GM12878 (cell line): ENCODE data around the gene WNK1. TPM values are rescaled to one million over a fixed set of nuclear protein-coding genes. Genes with fewer than 3 reads are reported as not detected.

Experiments used
- ATAC-seq: fragments of 200-7000 bp; cut with Tn5 transposase; 3 replicates; pipeline ENCODE4 v1.9.1; 2020; ENCODE audit warnings: mild to moderate bottlenecking, moderate library complexity
- BruUV-seq: library from RNA; stranded (reverse); fragments of 400-500 nt; replicated peaks from 2 replicates; lab custom pipeline; 2021; lab: Mats Ljungman, UMichigan
- CTCF ChIA-PET: fragments of 300-600 bp; sonication (Branson Sonifier 250); formaldehyde crosslinking; extraction: SDS; loops from one replicate; lab custom pipeline; 2021; ENCODE audit warnings: inconsistent platforms; lab: Yijun Ruan, JAX
- POLR2A ChIA-PET: fragments of 350-600 bp; formaldehyde crosslinking; extraction: SDS; loops from one replicate; lab custom pipeline; 2021; ENCODE audit warnings: inconsistent platforms; lab: Charles Lee
- RAD21 ChIA-PET: fragments of 300-600 bp; sonication (Branson Sonifier 250); formaldehyde crosslinking; loops from one replicate; lab custom pipeline; 2023; ENCODE audit warnings: antibody characterized with exemption; ENCODE audit not compliant: unreplicated experiment; lab: Charles Lee
- SMC1A ChIA-PET: fragments of 300-600 bp; sonication (Branson Sonifier 250); formaldehyde crosslinking; loops from one replicate; lab custom pipeline; 2023; ENCODE audit not compliant: unreplicated experiment, uncharacterized antibody; lab: Charles Lee
- DNase-seq: peaks from one replicate; pipeline ENCODE4 v3.0.0-alpha.2; 2011; ENCODE audit warnings: low read depth, low spot score
- FAIRE-seq: peaks from 3 replicates; lab custom pipeline; 2011; peaks lifted over from hg19 to GRCh38; lab: Jason Lieb, UNC
- H2AFZ ChIP-seq: 2 replicates; pipeline ENCODE4 v1.6.0; 2011; ENCODE audit warnings: low read depth, low read length, control low read depth; ENCODE audit not compliant: control insufficient read depth
- H3K27ac ChIP-seq: 2 replicates; pipeline ENCODE4 v1.5.1; 2011; ENCODE audit warnings: control low read depth; ENCODE audit not compliant: control insufficient read depth, insufficient read depth
- H3K27me3 ChIP-seq, 2 experiments: replicated peaks in 1 of 2; 2 replicates each; pipeline versions ENCODE4 v1.6.0 to v1.6.1; 2011; ENCODE audit warnings: low read length in 1 of 2; ENCODE audit not compliant: control insufficient read depth in 2 of 2, insufficient read depth in 2 of 2
- H3K36me3 ChIP-seq, 2 experiments: 2 replicates each; pipeline ENCODE4 v1.5.1; 2011; ENCODE audit warnings: low read length in 1 of 2; ENCODE audit not compliant: control insufficient read depth in 2 of 2, insufficient read depth in 2 of 2
- H3K4me1 ChIP-seq: 2 replicates; pipeline ENCODE4 v1.6.1; 2011; ENCODE audit warnings: mild to moderate bottlenecking, low read length, moderate library complexity, mixed read lengths; ENCODE audit not compliant: control insufficient read depth, insufficient read depth
- H3K4me2 ChIP-seq: 2 replicates; pipeline ENCODE4 v1.6.0; 2011; ENCODE audit warnings: control low read depth; ENCODE audit not compliant: control insufficient read depth, insufficient read depth
- H3K4me3 ChIP-seq: fragments of 200-600 bp; sonication (generic); 2 replicates; pipeline ENCODE4 v1.5.1; 2016
- H3K79me2 ChIP-seq: 2 replicates; pipeline ENCODE4 v1.6.0; 2011; ENCODE audit warnings: low read length; ENCODE audit not compliant: control insufficient read depth, insufficient read depth
- H3K9ac ChIP-seq: 2 replicates; pipeline ENCODE4 v1.8.0; 2011; ENCODE audit warnings: low read length, control low read depth, mixed read lengths; ENCODE audit not compliant: control insufficient read depth, insufficient read depth
- H3K9me3 ChIP-seq: replicated peaks from 3 replicates; pipeline ENCODE4 v1.5.1; 2011; ENCODE audit warnings: mild to moderate bottlenecking, low read length; ENCODE audit not compliant: control insufficient read depth, insufficient read depth
- H4K20me1 ChIP-seq: 2 replicates; pipeline ENCODE4 v1.6.0; 2011; ENCODE audit not compliant: control insufficient read depth, insufficient read depth
- HDGF ChIP-seq: fragments of 450-650 bp; IDR thresholded peaks from 2 replicates; pipeline ENCODE4 v1.6.1; 2016; ENCODE audit warnings: antibody characterized with exemption
- POLR2A ChIP-seq: IDR thresholded peaks from 2 replicates; pipeline ENCODE4 v1.6.1; 2011; ENCODE audit warnings: low read depth, mild to moderate bottlenecking, low read length
- RBBP5 ChIP-seq: fragments of 200-600 bp; sonication (generic); conservative IDR thresholded peaks from 2 replicates; pipeline ENCODE4 v1.6.1; 2016
- RFX5 ChIP-seq: IDR thresholded peaks from 2 replicates; pipeline ENCODE4 v1.6.1; 2011; ENCODE audit warnings: low read depth, low read length, improper control_type of control experiment
- WGBS: methylation state at CpG from one replicate; pipeline ENCODE4 v1.1.6; 2016; ENCODE audit warnings: low lambda C conversion rate; ENCODE audit not compliant: insufficient replicate concordance, insufficient coverage; ENCODE audit errors: missing lambda C conversion rate; 5-methylcytosine and 5-hydroxymethylcytosine counted together
- in situ Hi-C: fragments of 300-500 bp; cut with MboI; formaldehyde crosslinking; loops from 9 replicates; pipeline ENCODE4 v1.14.3; 2018; ENCODE audit warnings: mixed read lengths
- intact Hi-C: fragments of 100-400 bp; cut with micrococcal nuclease; formaldehyde crosslinking; loops from one replicate; pipeline ENCODE4 v1.14.2; 2022; ENCODE audit not compliant: unreplicated experiment
- polyA plus RNA-seq, 11 experiments: library from polyadenylated mRNA; depleted of rRNA in 4 of 11; unstranded in 6 of 11; stranded (reverse) in 5 of 11; fragments of >200 nt; fragmentation: Nextera tagmentation in 4 of 11; fragmentation: Illumina TruSeq in 1 of 11; extraction: Ambion mirVana in 4 of 11; extraction: Trizol in 1 of 11; gene quantifications; 1 replicate in 1 of 11; 2 replicates in 10 of 11; pipeline versions ENCODE4 v1.2.1 to v1.2.3, GENCODE V29; 2011 to 2016; ENCODE audit warnings: inconsistent platforms in 2 of 11, missing spikeins in 2 of 11, low read depth in 1 of 11
- total RNA-seq, 4 experiments: library from RNA; depleted of rRNA in 3 of 4; stranded (reverse); fragments of >200 nt in 3 of 4; fragmentation: Illumina TruSeq in 1 of 4; extraction: Trizol in 1 of 4; gene quantifications; 2 replicates each; pipeline versions ENCODE4 v1.2.1 to v1.2.3, GENCODE V29; 2013 to 2021
- TF ChIP-seq, protein P1 (sequence below): fragments of 450-650 bp; IDR thresholded peaks from 2 replicates; pipeline ENCODE4 v1.6.1; 2017; ENCODE audit warnings: mild to moderate bottlenecking
- TF ChIP-seq, protein P2 (sequence below): fragments of 450-650 bp; IDR thresholded peaks from 2 replicates; pipeline ENCODE4 v1.6.1; 2017; ENCODE audit warnings: mild to moderate bottlenecking, moderate library complexity

The WNK1 gene
- total and polyA plus RNA-seq, 10 of the 15 experiments (the other 5 are each of a cell fraction or from before 2014, with no cell fraction given) = 9.6 to 151 (median 86.6) TPM

GRCh38 chr12:835754-836518, 83.6 kb downstream of the WNK1 start:
- Histone ChIP-seq H3K4me1 (no peaks in the 10 kb centered on the region), H4K20me1 (no peaks in the 10 kb centered on the region), H3K9me3 (no peaks in the 10 kb centered on the region), H3K27ac (no peak overlapping the region), H3K27me3 (no peaks in the 10 kb centered on the region), H3K4me2 (no peak overlapping the region), H3K79me2 (peaks cover 3% of the 10 kb centered on the region), H2AFZ (no peak overlapping the region), H3K9ac (no peak overlapping the region), H3K36me3 (peaks cover 5 to 15% of the 10 kb centered on the region in 2 experiments; a peak in 3 of 4 replicates), H3K4me3 (no peak overlapping the region)
- intact Hi-C loops (no loop called here), in situ Hi-C loops (no loop called here)
- RAD21 ChIA-PET = no interaction called here
- POLR2A ChIA-PET = no interaction called here
- FAIRE-seq (no peak), ATAC-seq (no peak), DNase-seq (no peak)
- no TSS peak for BruUV-seq
- 100% methylated on average over 3 of the region's 3 CpGs for WGBS
- TF ChIP-seq HDGF (no peak), RFX5 (no peak), POLR2A (no peak), RBBP5 (no peak)
- TF ChIP-seq, protein P1, sequence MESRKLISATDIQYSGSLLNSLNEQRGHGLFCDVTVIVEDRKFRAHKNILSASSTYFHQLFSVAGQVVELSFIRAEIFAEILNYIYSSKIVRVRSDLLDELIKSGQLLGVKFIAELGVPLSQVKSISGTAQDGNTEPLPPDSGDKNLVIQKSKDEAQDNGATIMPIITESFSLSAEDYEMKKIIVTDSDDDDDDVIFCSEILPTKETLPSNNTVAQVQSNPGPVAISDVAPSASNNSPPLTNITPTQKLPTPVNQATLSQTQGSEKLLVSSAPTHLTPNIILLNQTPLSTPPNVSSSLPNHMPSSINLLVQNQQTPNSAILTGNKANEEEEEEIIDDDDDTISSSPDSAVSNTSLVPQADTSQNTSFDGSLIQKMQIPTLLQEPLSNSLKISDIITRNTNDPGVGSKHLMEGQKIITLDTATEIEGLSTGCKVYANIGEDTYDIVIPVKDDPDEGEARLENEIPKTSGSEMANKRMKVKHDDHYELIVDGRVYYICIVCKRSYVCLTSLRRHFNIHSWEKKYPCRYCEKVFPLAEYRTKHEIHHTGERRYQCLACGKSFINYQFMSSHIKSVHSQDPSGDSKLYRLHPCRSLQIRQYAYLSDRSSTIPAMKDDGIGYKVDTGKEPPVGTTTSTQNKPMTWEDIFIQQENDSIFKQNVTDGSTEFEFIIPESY = no peak
- TF ChIP-seq, protein P2, sequence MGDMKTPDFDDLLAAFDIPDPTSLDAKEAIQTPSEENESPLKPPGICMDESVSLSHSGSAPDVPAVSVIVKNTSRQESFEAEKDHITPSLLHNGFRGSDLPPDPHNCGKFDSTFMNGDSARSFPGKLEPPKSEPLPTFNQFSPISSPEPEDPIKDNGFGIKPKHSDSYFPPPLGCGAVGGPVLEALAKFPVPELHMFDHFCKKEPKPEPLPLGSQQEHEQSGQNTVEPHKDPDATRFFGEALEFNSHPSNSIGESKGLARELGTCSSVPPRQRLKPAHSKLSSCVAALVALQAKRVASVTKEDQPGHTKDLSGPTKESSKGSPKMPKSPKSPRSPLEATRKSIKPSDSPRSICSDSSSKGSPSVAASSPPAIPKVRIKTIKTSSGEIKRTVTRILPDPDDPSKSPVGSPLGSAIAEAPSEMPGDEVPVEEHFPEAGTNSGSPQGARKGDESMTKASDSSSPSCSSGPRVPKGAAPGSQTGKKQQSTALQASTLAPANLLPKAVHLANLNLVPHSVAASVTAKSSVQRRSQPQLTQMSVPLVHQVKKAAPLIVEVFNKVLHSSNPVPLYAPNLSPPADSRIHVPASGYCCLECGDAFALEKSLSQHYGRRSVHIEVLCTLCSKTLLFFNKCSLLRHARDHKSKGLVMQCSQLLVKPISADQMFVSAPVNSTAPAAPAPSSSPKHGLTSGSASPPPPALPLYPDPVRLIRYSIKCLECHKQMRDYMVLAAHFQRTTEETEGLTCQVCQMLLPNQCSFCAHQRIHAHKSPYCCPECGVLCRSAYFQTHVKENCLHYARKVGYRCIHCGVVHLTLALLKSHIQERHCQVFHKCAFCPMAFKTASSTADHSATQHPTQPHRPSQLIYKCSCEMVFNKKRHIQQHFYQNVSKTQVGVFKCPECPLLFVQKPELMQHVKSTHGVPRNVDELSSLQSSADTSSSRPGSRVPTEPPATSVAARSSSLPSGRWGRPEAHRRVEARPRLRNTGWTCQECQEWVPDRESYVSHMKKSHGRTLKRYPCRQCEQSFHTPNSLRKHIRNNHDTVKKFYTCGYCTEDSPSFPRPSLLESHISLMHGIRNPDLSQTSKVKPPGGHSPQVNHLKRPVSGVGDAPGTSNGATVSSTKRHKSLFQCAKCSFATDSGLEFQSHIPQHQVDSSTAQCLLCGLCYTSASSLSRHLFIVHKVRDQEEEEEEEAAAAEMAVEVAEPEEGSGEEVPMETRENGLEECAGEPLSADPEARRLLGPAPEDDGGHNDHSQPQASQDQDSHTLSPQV = no peak
- SMC1A ChIA-PET = interaction anchor here (0.6 to 1.6 kb wide), 5 partner anchors 13 to 221 kb away, joined by 3 to 4 read pairs (median 4); no protein-coding TSS in a partner anchor
- CTCF ChIA-PET = interaction anchor here (0.6 to 1.3 kb wide), 2 partner anchors 17 to 215 kb away, joined by 3 to 4 read pairs; no protein-coding TSS in a partner anchor
